Measurements from ENCODE around the gene KNTC1.

KNTC1 gene

GRCh38 chr12:122659579-122659978 is 132.5 kb downstream of the KNTC1 start:
- no peak for TF ChIP-seq POLR2AphosphoS5 (IDR thresholded peaks at IDR 0.05; ENCODE audit: low read depth, low read length)
- no peak for TF ChIP-seq TAF1 (IDR thresholded peaks at IDR 0.05; ENCODE audit: borderline replicate concordance, insufficient read depth, low read length)
- TF ChIP-seq SIN3A (IDR thresholded peaks at IDR 0.05; ENCODE audit: borderline replicate concordance, insufficient read depth, low read length): no peak
- TF ChIP-seq, protein P1, sequence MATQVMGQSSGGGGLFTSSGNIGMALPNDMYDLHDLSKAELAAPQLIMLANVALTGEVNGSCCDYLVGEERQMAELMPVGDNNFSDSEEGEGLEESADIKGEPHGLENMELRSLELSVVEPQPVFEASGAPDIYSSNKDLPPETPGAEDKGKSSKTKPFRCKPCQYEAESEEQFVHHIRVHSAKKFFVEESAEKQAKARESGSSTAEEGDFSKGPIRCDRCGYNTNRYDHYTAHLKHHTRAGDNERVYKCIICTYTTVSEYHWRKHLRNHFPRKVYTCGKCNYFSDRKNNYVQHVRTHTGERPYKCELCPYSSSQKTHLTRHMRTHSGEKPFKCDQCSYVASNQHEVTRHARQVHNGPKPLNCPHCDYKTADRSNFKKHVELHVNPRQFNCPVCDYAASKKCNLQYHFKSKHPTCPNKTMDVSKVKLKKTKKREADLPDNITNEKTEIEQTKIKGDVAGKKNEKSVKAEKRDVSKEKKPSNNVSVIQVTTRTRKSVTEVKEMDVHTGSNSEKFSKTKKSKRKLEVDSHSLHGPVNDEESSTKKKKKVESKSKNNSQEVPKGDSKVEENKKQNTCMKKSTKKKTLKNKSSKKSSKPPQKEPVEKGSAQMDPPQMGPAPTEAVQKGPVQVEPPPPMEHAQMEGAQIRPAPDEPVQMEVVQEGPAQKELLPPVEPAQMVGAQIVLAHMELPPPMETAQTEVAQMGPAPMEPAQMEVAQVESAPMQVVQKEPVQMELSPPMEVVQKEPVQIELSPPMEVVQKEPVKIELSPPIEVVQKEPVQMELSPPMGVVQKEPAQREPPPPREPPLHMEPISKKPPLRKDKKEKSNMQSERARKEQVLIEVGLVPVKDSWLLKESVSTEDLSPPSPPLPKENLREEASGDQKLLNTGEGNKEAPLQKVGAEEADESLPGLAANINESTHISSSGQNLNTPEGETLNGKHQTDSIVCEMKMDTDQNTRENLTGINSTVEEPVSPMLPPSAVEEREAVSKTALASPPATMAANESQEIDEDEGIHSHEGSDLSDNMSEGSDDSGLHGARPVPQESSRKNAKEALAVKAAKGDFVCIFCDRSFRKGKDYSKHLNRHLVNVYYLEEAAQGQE (IDR thresholded peaks at IDR 0.05; ENCODE audit: insufficient read depth in 1 of 2, low read depth in 2 of 2, low read length in 2 of 2): no peak
- no peak for TF ChIP-seq FOXP2 (optimal IDR thresholded peaks at IDR 0.05; ENCODE audit: borderline replicate concordance, extremely low read depth, extremely low read length, insufficient read depth)

DNA sequence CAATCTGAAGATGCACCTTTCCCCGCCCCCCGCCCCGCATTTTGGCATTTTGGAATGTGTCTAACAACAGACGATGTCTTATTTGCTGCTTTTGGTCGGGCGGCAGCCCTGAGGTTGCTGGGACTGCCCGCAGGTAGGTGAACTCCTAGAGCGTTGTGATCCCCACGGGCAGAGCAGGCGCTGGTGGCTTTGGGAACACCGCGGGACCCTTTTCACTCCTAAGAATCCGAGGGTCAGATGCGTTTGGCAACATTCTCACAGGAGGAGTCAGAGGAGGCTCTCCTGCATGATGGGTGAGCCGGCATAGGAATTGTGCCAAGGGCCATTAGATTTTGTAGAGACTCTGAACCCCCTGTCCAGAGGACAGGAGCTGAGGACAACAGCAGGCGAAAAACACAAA is 134.2 kb downstream of the KNTC1 start:
- TF ChIP-seq POLR2AphosphoS5 (IDR thresholded peaks at IDR 0.05; ENCODE audit: low read depth, low read length) (no peak), SIN3A (IDR thresholded peaks at IDR 0.05; ENCODE audit: borderline replicate concordance, insufficient read depth, low read length) (no peak), TAF1 (IDR thresholded peaks at IDR 0.05; ENCODE audit: borderline replicate concordance, insufficient read depth, low read length) (no peak), FOXP2 (optimal IDR thresholded peaks at IDR 0.05; ENCODE audit: borderline replicate concordance, extremely low read depth, extremely low read length, insufficient read depth) (no peak)
- TF ChIP-seq, protein P1 (IDR thresholded peaks at IDR 0.05; ENCODE audit: insufficient read depth in 1 of 2, low read depth in 2 of 2, low read length in 2 of 2): no peak

GRCh38 chr12:122661938-122662337 is 134.9 kb downstream of the KNTC1 start:
- TF ChIP-seq TAF1 (IDR thresholded peaks at IDR 0.05; ENCODE audit: borderline replicate concordance, insufficient read depth, low read length) (no peak), POLR2AphosphoS5 (IDR thresholded peaks at IDR 0.05; ENCODE audit: low read depth, low read length) (no peak), FOXP2 (optimal IDR thresholded peaks at IDR 0.05; ENCODE audit: borderline replicate concordance, extremely low read depth, extremely low read length, insufficient read depth) (no peak), SIN3A (IDR thresholded peaks at IDR 0.05; ENCODE audit: borderline replicate concordance, insufficient read depth, low read length) (no peak)
- TF ChIP-seq, protein P1 (IDR thresholded peaks at IDR 0.05; ENCODE audit: insufficient read depth in 1 of 2, low read depth in 2 of 2, low read length in 2 of 2): no peak

DNA sequence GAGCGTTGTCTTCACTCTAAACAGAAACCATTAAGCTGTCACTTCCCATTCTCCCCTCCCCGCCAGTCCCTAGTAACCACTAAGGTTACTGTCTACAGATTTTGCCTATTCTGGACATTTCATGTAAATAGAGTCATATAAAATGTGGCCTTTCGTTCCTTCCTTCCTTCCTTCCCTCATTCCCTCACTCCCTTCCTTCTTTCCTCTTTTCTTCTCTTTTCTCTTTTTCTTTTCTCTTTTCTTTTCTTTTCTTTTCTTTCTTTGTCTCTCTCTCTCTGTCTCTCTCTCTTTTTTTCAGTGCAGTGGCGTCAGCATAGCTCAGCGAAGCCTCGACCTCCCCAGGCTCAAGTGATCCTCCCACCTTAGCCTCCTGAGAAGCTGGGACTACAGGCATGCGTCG is 138.3 kb downstream of the KNTC1 start:
- TF ChIP-seq FOXP2 (optimal IDR thresholded peaks at IDR 0.05; ENCODE audit: borderline replicate concordance, extremely low read depth, extremely low read length, insufficient read depth): no peak
- no peak for TF ChIP-seq SIN3A (IDR thresholded peaks at IDR 0.05; ENCODE audit: borderline replicate concordance, insufficient read depth, low read length)
- TF ChIP-seq, protein P1 (IDR thresholded peaks at IDR 0.05; ENCODE audit: insufficient read depth in 1 of 2, low read depth in 2 of 2, low read length in 2 of 2): no peak
- no peak for TF ChIP-seq TAF1 (IDR thresholded peaks at IDR 0.05; ENCODE audit: borderline replicate concordance, insufficient read depth, low read length)
- no peak for TF ChIP-seq POLR2AphosphoS5 (IDR thresholded peaks at IDR 0.05; ENCODE audit: low read depth, low read length)

DNA sequence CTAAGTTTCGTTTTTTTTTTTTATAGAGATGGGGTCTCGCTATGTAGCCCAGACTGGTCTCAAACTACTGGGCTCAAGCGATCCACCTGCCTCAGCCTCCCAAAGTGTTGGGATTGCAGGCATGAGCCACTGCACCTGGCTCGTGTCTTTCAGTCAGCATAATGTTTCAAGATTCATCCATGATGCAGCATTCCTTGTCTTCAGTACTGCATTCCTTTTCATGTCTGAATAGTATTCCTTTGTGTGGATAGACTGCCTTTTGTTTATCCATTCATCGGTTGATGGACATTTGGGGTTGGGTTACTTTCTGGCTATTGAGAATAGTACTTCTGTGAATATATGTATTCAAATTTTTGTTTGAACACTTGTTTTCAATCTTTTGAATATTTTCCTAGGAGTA is 138.7 kb downstream of the KNTC1 start:
- TF ChIP-seq TAF1 (IDR thresholded peaks at IDR 0.05; ENCODE audit: borderline replicate concordance, insufficient read depth, low read length) (no peak), FOXP2 (optimal IDR thresholded peaks at IDR 0.05; ENCODE audit: borderline replicate concordance, extremely low read depth, extremely low read length, insufficient read depth) (no peak), POLR2AphosphoS5 (IDR thresholded peaks at IDR 0.05; ENCODE audit: low read depth, low read length) (no peak), SIN3A (IDR thresholded peaks at IDR 0.05; ENCODE audit: borderline replicate concordance, insufficient read depth, low read length) (no peak)
- TF ChIP-seq, protein P1 (IDR thresholded peaks at IDR 0.05; ENCODE audit: insufficient read depth in 1 of 2, low read depth in 2 of 2, low read length in 2 of 2): no peak

All from PFSK-1 (cell line).